ENCODE results near the gene SLC10A4.

The SLC10A4 gene

DNA sequence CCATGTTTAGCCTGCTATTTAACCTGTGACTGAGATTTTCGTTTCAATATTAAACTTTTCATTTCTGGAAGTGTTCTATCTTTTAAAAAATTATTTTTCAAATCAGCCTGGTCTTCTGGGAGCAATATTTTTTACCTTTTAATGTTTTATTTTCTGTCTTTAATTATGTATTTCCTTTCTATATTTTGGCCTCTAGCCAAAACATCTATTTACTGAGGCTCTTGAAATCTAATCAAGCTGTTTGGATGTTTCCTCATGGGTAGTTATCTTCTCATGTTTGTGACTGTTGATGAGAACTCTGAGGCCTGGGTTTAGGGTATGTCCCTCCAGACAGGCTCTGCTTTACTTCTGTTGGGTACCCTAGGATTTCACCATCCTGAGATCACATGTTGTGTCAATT is 10.3 kb upstream of the SLC10A4 start:
- H3K4me3 ChIP-seq (ENCODE audit: low read depth, low read length): no peak overlapping the region
- TF ChIP-seq, protein P1, sequence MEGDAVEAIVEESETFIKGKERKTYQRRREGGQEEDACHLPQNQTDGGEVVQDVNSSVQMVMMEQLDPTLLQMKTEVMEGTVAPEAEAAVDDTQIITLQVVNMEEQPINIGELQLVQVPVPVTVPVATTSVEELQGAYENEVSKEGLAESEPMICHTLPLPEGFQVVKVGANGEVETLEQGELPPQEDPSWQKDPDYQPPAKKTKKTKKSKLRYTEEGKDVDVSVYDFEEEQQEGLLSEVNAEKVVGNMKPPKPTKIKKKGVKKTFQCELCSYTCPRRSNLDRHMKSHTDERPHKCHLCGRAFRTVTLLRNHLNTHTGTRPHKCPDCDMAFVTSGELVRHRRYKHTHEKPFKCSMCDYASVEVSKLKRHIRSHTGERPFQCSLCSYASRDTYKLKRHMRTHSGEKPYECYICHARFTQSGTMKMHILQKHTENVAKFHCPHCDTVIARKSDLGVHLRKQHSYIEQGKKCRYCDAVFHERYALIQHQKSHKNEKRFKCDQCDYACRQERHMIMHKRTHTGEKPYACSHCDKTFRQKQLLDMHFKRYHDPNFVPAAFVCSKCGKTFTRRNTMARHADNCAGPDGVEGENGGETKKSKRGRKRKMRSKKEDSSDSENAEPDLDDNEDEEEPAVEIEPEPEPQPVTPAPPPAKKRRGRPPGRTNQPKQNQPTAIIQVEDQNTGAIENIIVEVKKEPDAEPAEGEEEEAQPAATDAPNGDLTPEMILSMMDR (IDR thresholded peaks at IDR 0.05; ENCODE audit: low read depth, low read length): no peak

DNA sequence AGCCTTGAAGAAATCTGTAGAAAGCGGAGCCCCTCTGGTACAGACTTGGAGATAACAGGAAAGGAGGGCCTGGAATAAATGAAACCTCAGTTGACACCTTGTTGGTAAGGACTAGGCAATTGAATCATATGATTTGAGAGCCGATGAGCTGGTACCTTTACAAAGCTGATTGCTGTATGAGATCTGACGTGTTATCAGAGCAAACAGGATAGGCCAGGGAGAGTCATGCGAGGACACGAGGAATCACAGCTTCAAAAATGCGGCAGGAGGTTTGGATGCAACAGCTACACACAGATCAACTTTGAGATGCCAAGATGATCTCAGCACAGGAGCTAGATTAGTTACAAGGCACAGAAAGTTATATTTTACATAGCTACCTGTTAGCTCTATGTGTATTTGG is 7.4 kb upstream of the SLC10A4 start:
- TF ChIP-seq, protein P1 (IDR thresholded peaks at IDR 0.05; ENCODE audit: low read depth, low read length): no peak

DNA sequence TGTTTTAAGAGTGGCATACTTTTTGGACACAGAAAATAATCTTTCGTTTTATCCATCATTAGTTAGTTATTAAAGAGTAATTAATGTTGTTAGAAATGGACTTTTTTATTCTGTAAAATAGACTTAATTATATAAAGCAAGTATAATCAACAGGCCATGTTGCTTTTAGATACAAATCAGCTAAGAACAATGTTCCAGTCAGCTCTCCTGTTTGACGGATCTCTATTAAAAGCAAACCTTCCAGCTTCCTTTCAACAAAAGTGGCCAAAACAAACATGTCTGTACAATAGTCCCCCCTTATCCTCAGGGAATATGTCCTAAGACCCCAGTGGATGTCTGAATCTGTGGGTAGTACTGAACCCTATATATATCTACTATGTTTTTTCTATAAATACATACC is 4.9 kb upstream of the SLC10A4 start:
- TF ChIP-seq, protein P1 (IDR thresholded peaks at IDR 0.05; ENCODE audit: low read depth, low read length): no peak
- H3K4me3 ChIP-seq (ENCODE audit: low read depth, low read length): no peak overlapping the region

More for the DNA sequence above, 7.4 kb upstream of the SLC10A4 start:
- no peak overlapping the region for H3K4me3 ChIP-seq (ENCODE audit: low read depth, low read length)

DNA sequence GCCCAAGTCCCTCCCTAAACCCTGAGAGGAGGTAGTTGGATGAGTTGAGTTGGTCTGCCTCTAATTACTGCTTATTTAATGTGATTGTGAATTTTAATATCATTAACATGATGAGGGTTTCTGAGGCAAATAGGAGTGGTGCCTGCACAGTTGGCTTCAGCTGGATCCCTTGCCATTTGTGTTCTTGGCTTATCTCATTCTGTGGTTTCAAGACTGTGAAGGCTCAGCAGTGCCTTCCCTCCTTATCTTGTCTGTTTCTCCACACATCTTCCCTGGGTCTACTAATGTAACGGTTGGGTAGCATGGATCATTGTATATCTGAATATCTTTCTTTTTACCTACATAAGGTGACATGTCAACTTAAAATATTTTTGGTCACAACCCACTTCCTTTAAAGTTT is 1.6 kb upstream of the SLC10A4 start:
- no peak overlapping the region for H3K4me3 ChIP-seq (ENCODE audit: low read depth, low read length)
- TF ChIP-seq, protein P1 (IDR thresholded peaks at IDR 0.05; ENCODE audit: low read depth, low read length): no peak

DNA sequence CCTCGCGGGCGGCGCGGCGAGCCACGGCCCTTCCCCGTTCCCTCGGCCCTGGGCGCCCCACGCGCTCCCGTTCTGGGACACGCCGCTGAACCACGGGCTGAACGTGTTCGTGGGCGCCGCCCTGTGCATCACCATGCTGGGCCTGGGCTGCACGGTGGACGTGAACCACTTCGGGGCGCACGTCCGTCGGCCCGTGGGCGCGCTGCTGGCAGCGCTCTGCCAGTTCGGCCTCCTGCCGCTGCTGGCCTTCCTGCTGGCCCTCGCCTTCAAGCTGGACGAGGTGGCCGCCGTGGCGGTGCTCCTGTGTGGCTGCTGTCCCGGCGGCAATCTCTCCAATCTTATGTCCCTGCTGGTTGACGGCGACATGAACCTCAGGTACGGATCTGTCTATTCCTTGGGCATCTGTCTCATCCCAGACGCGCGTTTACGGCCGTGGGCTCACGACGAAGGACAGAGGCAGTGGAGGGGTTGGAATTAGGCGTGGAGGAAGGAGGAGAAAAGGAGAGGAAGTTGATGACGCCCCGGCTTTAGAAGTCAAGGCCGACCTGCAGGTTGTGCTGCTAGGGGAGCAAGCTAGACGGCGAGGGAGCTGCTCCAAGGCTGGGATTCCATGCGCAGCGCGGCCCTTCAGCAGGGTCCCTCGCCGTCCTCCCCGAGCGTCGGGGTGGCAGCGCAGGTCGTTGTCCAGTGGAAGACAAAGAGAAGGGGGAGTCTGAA is 792 bp downstream of the SLC10A4 start:
- TF ChIP-seq, protein P1 (IDR thresholded peaks at IDR 0.05; ENCODE audit: low read depth, low read length): no peak
- no peak overlapping the region for H3K4me3 ChIP-seq (ENCODE audit: low read depth, low read length)

DNA sequence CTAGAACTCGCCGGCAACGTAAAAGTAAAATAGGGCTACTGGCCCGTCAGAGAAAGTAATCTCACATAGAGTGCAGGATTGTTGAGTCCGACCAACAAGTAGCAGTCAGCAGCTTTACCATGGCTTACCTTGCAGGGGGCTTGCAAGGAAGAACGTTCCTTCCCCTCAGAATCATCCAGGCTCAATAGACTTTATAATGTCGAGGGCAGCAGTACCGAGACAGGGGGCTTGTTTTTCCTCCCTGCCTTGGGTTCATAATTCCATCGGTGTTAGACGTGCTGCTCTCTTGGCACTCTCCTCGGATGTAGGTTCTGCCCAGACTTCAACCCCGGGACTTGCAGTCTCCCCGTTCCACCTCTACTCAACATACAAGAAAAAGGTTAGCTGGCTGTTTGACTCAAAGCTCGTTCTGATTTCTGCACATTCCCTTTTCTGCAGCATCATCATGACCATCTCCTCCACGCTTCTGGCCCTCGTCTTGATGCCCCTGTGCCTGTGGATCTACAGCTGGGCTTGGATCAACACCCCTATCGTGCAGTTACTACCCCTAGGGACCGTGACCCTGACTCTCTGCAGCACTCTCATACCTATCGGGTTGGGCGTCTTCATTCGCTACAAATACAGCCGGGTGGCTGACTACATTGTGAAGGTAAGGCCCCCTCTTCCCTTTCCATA is 1.5 kb downstream of the SLC10A4 start:
- H3K4me3 ChIP-seq (ENCODE audit: low read depth, low read length): no peak overlapping the region
- TF ChIP-seq, protein P1 (IDR thresholded peaks at IDR 0.05; ENCODE audit: low read depth, low read length): no peak

DNA sequence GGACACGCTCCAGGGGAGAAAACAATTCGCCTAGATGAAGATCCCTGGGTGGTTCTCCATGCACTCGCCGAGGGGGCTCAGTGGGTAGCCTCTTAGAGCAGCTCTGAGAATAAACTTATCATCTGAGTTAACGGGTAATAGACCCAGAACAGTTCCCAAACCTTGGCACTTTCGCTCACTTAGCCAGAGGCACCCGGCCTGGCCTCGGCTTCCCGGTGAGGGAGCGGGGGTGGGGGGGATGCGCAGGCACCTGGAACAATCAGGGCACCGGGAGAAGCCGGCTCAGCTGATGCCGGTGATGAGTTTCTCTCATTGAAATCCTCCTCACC is 6.5 kb downstream of the SLC10A4 start:
- TF ChIP-seq, protein P1 (IDR thresholded peaks at IDR 0.05; ENCODE audit: low read depth, low read length): no peak
- peak overlapping the region; percentile 41 for H3K4me3 ChIP-seq (ENCODE audit: low read depth, low read length)
